CD14-positive monocyte (primary cell): ENCODE measurements around the gene TBX6. TPM values are rescaled to one million over a fixed set of nuclear protein-coding genes. Genes with fewer than 3 reads are reported as not detected.
A peak's percentile ranks its signal among the peaks of the same experiment; 100 is the strongest.

ENCODE experiments used
- DNase-seq, 3 donors: peaks; one replicate each; pipeline ENCODE4 v3.0.0-alpha.2; 2011 to 2022
- H2AFZ ChIP-seq: 2 replicates; pipeline ENCODE4 v1.6.0; 2012; ENCODE audit warnings: mild to moderate bottlenecking, low read depth, low read length, inconsistent platforms; ENCODE audit not compliant: insufficient read depth, poor library complexity, severe bottlenecking
- H3K27ac ChIP-seq, 2 donors: 1 replicate in 1 of 2; 2 replicates in 1 of 2; pipeline ENCODE4 v1.5.1; 2012 to 2013; ENCODE audit warnings: low read length in 2 of 2, control low read depth in 1 of 2, inconsistent platforms in 1 of 2, low read depth in 1 of 2, mild to moderate bottlenecking in 1 of 2
- H3K27me3 ChIP-seq, 2 donors: one replicate each; pipeline versions ENCODE4 v1.6.0 to v1.6.1; 2011 to 2013; ENCODE audit warnings: low read length in 2 of 2; ENCODE audit not compliant: control insufficient read depth in 2 of 2, insufficient read depth in 2 of 2
- H3K36me3 ChIP-seq, 2 donors: replicated peaks in 1 of 2; 1 replicate in 1 of 2; 2 replicates in 1 of 2; pipeline versions ENCODE4 v1.5.1 to v1.6.1; 2012 to 2013; ENCODE audit warnings: low read length in 2 of 2, control low read depth in 1 of 2, inconsistent platforms in 1 of 2, mild to moderate bottlenecking in 1 of 2; ENCODE audit not compliant: insufficient read depth in 2 of 2, control insufficient read depth in 1 of 2
- H3K4me1 ChIP-seq, 2 donors: 1 replicate in 1 of 2; 2 replicates in 1 of 2; pipeline versions ENCODE4 v1.5.1 to v1.6.1; 2012 to 2013; ENCODE audit warnings: low read length in 2 of 2, control low read depth in 1 of 2, inconsistent platforms in 1 of 2, mild to moderate bottlenecking in 1 of 2, moderate library complexity in 1 of 2; ENCODE audit not compliant: insufficient read depth in 2 of 2, control insufficient read depth in 1 of 2
- H3K4me2 ChIP-seq: replicated peaks from 2 replicates; pipeline ENCODE3; 2012; ENCODE audit warnings: low read length, moderate library complexity, mild to moderate bottlenecking; ENCODE audit not compliant: poor library complexity, severe bottlenecking; ENCODE audit errors: extremely low read depth
- H3K4me3 ChIP-seq, 3 experiments: fragments of 200-600 bp in 1 of 3; sonication (generic) in 1 of 3; replicated peaks in 1 of 3; 1 replicate in 2 of 3; 2 replicates in 1 of 3; pipeline ENCODE4 v1.5.1; 2011 to 2013; ENCODE audit warnings: low read length in 3 of 3, mild to moderate bottlenecking in 3 of 3, control low read depth in 2 of 3, low read depth in 2 of 3, inconsistent platforms in 1 of 3, moderate library complexity in 1 of 3
- H3K79me2 ChIP-seq: 2 replicates; pipeline ENCODE4 v1.6.0; 2012; ENCODE audit warnings: mild to moderate bottlenecking, control low read depth, inconsistent platforms, low read length, moderate library complexity; ENCODE audit not compliant: insufficient read depth
- H3K9ac ChIP-seq: 2 replicates; pipeline ENCODE4 v1.6.0; 2017; ENCODE audit warnings: low read length, mild to moderate bottlenecking; ENCODE audit not compliant: insufficient read depth, poor library complexity, severe bottlenecking
- H3K9me3 ChIP-seq, 2 donors: replicated peaks in 1 of 2; 1 replicate in 1 of 2; 2 replicates in 1 of 2; pipeline versions ENCODE4 v1.5.1 to v1.6.1; 2012 to 2013; ENCODE audit warnings: low read length in 2 of 2, control low read depth in 1 of 2; ENCODE audit not compliant: control insufficient read depth in 1 of 2, insufficient read depth in 1 of 2
- H4K20me1 ChIP-seq: 2 replicates; pipeline ENCODE4 v1.6.0; 2012; ENCODE audit warnings: mild to moderate bottlenecking, low read length, control low read depth, moderate library complexity; ENCODE audit not compliant: insufficient read depth
- H3K27ac Mint-ChIP-seq, 7 donors: one replicate each; pipeline ENCODE4 v1.8.0; 2020; ENCODE audit warnings: mild to moderate bottlenecking in 7 of 7, mixed read lengths in 7 of 7, moderate library complexity in 6 of 7, inconsistent platforms in 2 of 7
- H3K27me3 Mint-ChIP-seq, 3 donors: one replicate each; pipeline ENCODE4 v1.8.0; 2021 to 2022; ENCODE audit warnings: low read depth in 3 of 3, mild to moderate bottlenecking in 3 of 3, mixed read lengths in 3 of 3, moderate library complexity in 3 of 3, inconsistent platforms in 1 of 3
- H3K36me3 Mint-ChIP-seq, 2 donors: one replicate each; pipeline ENCODE4 v1.8.0; 2020; ENCODE audit warnings: mixed read lengths in 2 of 2, inconsistent platforms in 1 of 2, mild to moderate bottlenecking in 1 of 2
- H3K4me1 Mint-ChIP-seq: one replicate; pipeline ENCODE4 v1.8.0; 2020; ENCODE audit warnings: mild to moderate bottlenecking, mixed read lengths
- H3K4me3 Mint-ChIP-seq, 2 donors: one replicate each; pipeline ENCODE4 v1.8.0; 2020; ENCODE audit warnings: mild to moderate bottlenecking in 2 of 2, mixed read lengths in 2 of 2, moderate library complexity in 1 of 2
- H3K9me3 Mint-ChIP-seq, 7 donors: one replicate each; pipeline ENCODE4 v1.8.0; 2020 to 2022; ENCODE audit warnings: mixed read lengths in 7 of 7, mild to moderate bottlenecking in 6 of 7, moderate library complexity in 6 of 7, inconsistent platforms in 2 of 7
- CTCF ChIP-seq: fragments of 200-600 bp; IDR thresholded peaks from one replicate; pipeline ENCODE4 v1.8.0; 2022; ENCODE audit warnings: antibody characterized with exemption, mild to moderate bottlenecking
- WGBS: methylation state at CpG from one replicate; pipeline ENCODE4 v1.1.5; 2013; ENCODE audit warnings: missing lambda C conversion rate; ENCODE audit not compliant: insufficient coverage; 5-methylcytosine and 5-hydroxymethylcytosine counted together
- intact Hi-C, 2 donors: fragments of 100-400 bp; cut with micrococcal nuclease; formaldehyde crosslinking; loops; one replicate each; pipeline versions ENCODE4 v1.15.0 to v1.15.1; 2023
- polyA plus RNA-seq, 3 donors: library from polyadenylated mRNA; depleted of rRNA in 1 of 3; unstranded in 2 of 3; stranded (reverse) in 1 of 3; fragments of 300-500 nt in 2 of 3; fragments of >200 nt in 1 of 3; fragmentation: Illumina TruSeq in 2 of 3; gene quantifications; 1 replicate in 2 of 3; 2 replicates in 1 of 3; pipeline ENCODE4 v1.2.3, GENCODE V29; 2012 to 2021

TBX6 gene
- polyA plus RNA-seq, 3 donors = 0.10 to 0.65 (median 0.11) TPM

GRCh38 chr16:30139583-30140481, 48.1 kb upstream of the TBX6 start:
- H3K4me2 ChIP-seq = peak overlapping the region; percentile 45
- no peaks in the 10 kb centered on the region for H4K20me1 ChIP-seq
- H3K27ac ChIP-seq = peak overlapping the region; percentile 8 to 69
- Mint-ChIP-seq H3K4me3 (peak overlapping the region in 1 of 2 donors; percentile 62), H3K4me1 (peaks cover 58% of the 10 kb centered on the region), H3K27ac (peak overlapping the region; percentile 46 to 90 (median 78)), H3K36me3 (no peaks in the 10 kb centered on the region), H3K9me3 (no peaks in the 10 kb centered on the region), H3K27me3 (peaks cover 0 to 7% (median 0%) of the 10 kb centered on the region in 3 donors)
- no peaks in the 10 kb centered on the region for H3K79me2 ChIP-seq
- H3K4me3 ChIP-seq = peak overlapping the region in 1 of 3 experiments; percentile 30
- H3K9ac ChIP-seq = no peak overlapping the region
- 28% methylated on average over 9 of the region's 13 CpGs for WGBS
- intact Hi-C loops = no loop called here
- no peaks in the 10 kb centered on the region for H3K9me3 ChIP-seq
- no peak for TF ChIP-seq CTCF
- no peaks in the 10 kb centered on the region for H3K36me3 ChIP-seq
- peaks cover 43 to 45% of the 10 kb centered on the region in 2 donors for H3K4me1 ChIP-seq
- peak overlapping the region; percentile 43 for H2AFZ ChIP-seq
- no peaks in the 10 kb centered on the region for H3K27me3 ChIP-seq
- DNase-seq = peak in 2 of 3 donors; percentile 43 to 50

- intact Hi-C loops = no loop called here
- peak overlapping the region; percentile 74 to 91 (median 90) for H3K27ac Mint-ChIP-seq
- H3K4me1 Mint-ChIP-seq = peaks cover 53% of the 10 kb centered on the region
- peak overlapping the region; percentile 59 for H3K4me2 ChIP-seq
- H3K9me3 Mint-ChIP-seq = peaks cover 0 to 2% (median 0%) of the 10 kb centered on the region in 7 donors
- peak in 1 of 3 donors; percentile 4 for DNase-seq
- no peak for TF ChIP-seq CTCF
- no peaks in the 10 kb centered on the region for H3K36me3 Mint-ChIP-seq
- H3K9me3 ChIP-seq = no peaks in the 10 kb centered on the region
- no peaks in the 10 kb centered on the region for H3K27me3 ChIP-seq
- 17% methylated on average over 1 of the region's 8 CpGs for WGBS
- H3K79me2 ChIP-seq = no peaks in the 10 kb centered on the region
- peak overlapping the region; percentile 29 to 77 for H3K27ac ChIP-seq
- no peak overlapping the region for H3K9ac ChIP-seq
- H3K36me3 ChIP-seq = no peaks in the 10 kb centered on the region
- peaks cover 0 to 5% (median 0%) of the 10 kb centered on the region in 3 donors for H3K27me3 Mint-ChIP-seq
- H3K4me3 ChIP-seq = peak overlapping the region in 1 of 3 experiments; percentile 54
- no peak overlapping the region for H3K4me3 Mint-ChIP-seq
- H2AFZ ChIP-seq = no peak overlapping the region
- H3K4me1 ChIP-seq = peaks cover 41 to 45% of the 10 kb centered on the region in 2 donors
- no peaks in the 10 kb centered on the region for H4K20me1 ChIP-seq
These were observed 46.2 kb upstream of the TBX6 start for GRCh38 chr16:30137897-30138296.
